HCT116 (cell line): ENCODE results near the gene IRS1. TPM values are rescaled to one million over a fixed set of nuclear protein-coding genes. Genes with fewer than 3 reads are reported as not detected.

Experiments used
- ATAC-seq: fragments of 200-7000 bp; cut with Tn5 transposase; 2 replicates; pipeline ENCODE4 v1.9.1; 2020; ENCODE audit warnings: mild to moderate bottlenecking, moderate library complexity
- BruUV-seq: library from RNA; stranded (reverse); fragments of 400-500 nt; replicated peaks from 2 replicates; lab custom pipeline; 2021; lab: Mats Ljungman, UMichigan
- CTCF ChIA-PET: fragments of 300-600 bp; sonication (Branson Sonifier 250); formaldehyde crosslinking; loops from one replicate; lab custom pipeline; 2021; ENCODE audit warnings: antibody characterized with exemption; lab: Charles Lee
- POLR2A ChIA-PET: fragments of 300-600, 350-600 bp; sonication (Branson Sonifier 250); formaldehyde crosslinking; loops from one replicate; lab custom pipeline; 2021; ENCODE audit warnings: antibody characterized with exemption; lab: Charles Lee
- RAD21 ChIA-PET, 2 experiments: fragments of 300-600 bp; sonication (Branson Sonifier 250); formaldehyde crosslinking; loops; one replicate each; lab custom pipeline; 2023; ENCODE audit warnings: low total read pairs in 2 of 2; ENCODE audit not compliant: uncharacterized antibody in 2 of 2, unreplicated experiment in 2 of 2, low non-redundant PET in 1 of 2; lab: Charles Lee
- DNase-seq: peaks from one replicate; pipeline ENCODE4 v3.0.0-alpha.2; 2010; ENCODE audit warnings: low read depth, low spot score
- H2AFZ ChIP-seq: fragments of 200-600 bp; shearing (Covaris generic), sonication (generic); 2 replicates; pipeline ENCODE4 v1.6.1; 2017; ENCODE audit warnings: low read depth, mixed run types, mixed read lengths, antibody characterized with exemption, low read length; ENCODE audit not compliant: poor library complexity, severe bottlenecking
- H3K27ac ChIP-seq: 2 replicates; pipeline ENCODE4 v1.5.1; 2012; ENCODE audit warnings: low read depth, low read length
- H3K27me3 ChIP-seq: fragments of 200-600 bp; sonication (generic); 2 replicates; pipeline ENCODE4 v1.6.1; 2016; ENCODE audit warnings: mixed run types, low read length, mixed read lengths; ENCODE audit not compliant: insufficient read depth
- H3K36me3 ChIP-seq, 2 experiments: fragments of 200-500 bp in 1 of 2; fragments of 200-600 bp in 1 of 2; sonication (Bioruptor generic) in 1 of 2; sonication (generic) in 1 of 2; 2 replicates each; pipeline versions ENCODE4 v1.5.1 to v1.6.1; 2014 to 2016; ENCODE audit warnings: low read length in 2 of 2, inconsistent platforms in 1 of 2, mixed read lengths in 1 of 2, mixed run types in 1 of 2; ENCODE audit not compliant: insufficient read depth in 2 of 2, control insufficient read depth in 1 of 2
- H3K4me1 ChIP-seq, 2 experiments: fragments of 200-600 bp in 1 of 2; sonication (generic) in 1 of 2; 2 replicates each; pipeline versions ENCODE4 v1.5.1 to v1.6.1; 2012 to 2017; ENCODE audit warnings: low read length in 2 of 2, inconsistent platforms in 1 of 2, mild to moderate bottlenecking in 1 of 2, mixed read lengths in 1 of 2, mixed run types in 1 of 2, moderate library complexity in 1 of 2; ENCODE audit not compliant: insufficient read depth in 2 of 2, control insufficient read depth in 1 of 2
- H3K4me2 ChIP-seq: fragments of 200-600 bp; sonication (generic); 2 replicates; pipeline ENCODE4 v1.6.1; 2017; ENCODE audit warnings: mixed run types, low read length, mixed read lengths
- H3K4me3 ChIP-seq, 2 experiments: fragments of 200-600 bp in 1 of 2; sonication (generic) in 1 of 2; replicated peaks in 1 of 2; 2 replicates each; pipeline ENCODE4 v1.5.1; 2011 to 2016; ENCODE audit warnings: low read length in 2 of 2, control low read depth in 1 of 2, low read depth in 1 of 2, mild to moderate bottlenecking in 1 of 2, mixed read lengths in 1 of 2, mixed run types in 1 of 2
- H3K79me2 ChIP-seq: fragments of 200-600 bp; sonication (generic); 2 replicates; pipeline ENCODE4 v1.6.1; 2017; ENCODE audit warnings: mild to moderate bottlenecking, mixed run types, low read length, moderate library complexity, mixed read lengths; ENCODE audit not compliant: insufficient read depth
- H3K9ac ChIP-seq: fragments of 200-600 bp; sonication (generic); 2 replicates; pipeline ENCODE4 v1.6.1; 2016; ENCODE audit warnings: low read length, mixed read lengths
- H3K9me2 ChIP-seq: fragments of 200-600 bp; sonication (generic), shearing (Covaris generic); 2 replicates; pipeline ENCODE4 v1.6.1; 2017; ENCODE audit warnings: mixed run types, mild to moderate bottlenecking, moderate library complexity; ENCODE audit not compliant: insufficient read depth
- H3K9me3 ChIP-seq, 2 experiments: fragments of 200-500 bp in 1 of 2; fragments of 200-600 bp in 1 of 2; sonication (Bioruptor generic) in 1 of 2; sonication (generic) in 1 of 2; 2 replicates each; pipeline ENCODE4 v1.6.1; 2014 to 2017; ENCODE audit warnings: low read length in 2 of 2, mixed read lengths in 2 of 2, inconsistent platforms in 1 of 2, low read depth in 1 of 2, mild to moderate bottlenecking in 1 of 2, mixed run types in 1 of 2, moderate library complexity in 1 of 2; ENCODE audit not compliant: control insufficient read depth in 1 of 2, insufficient read depth in 1 of 2
- H4K20me1 ChIP-seq: fragments of 200-600 bp; sonication (generic), shearing (Covaris generic); 2 replicates; pipeline ENCODE4 v1.6.1; 2017; ENCODE audit warnings: mixed run types, mild to moderate bottlenecking, moderate library complexity; ENCODE audit not compliant: insufficient read depth
- CBX3 ChIP-seq: IDR thresholded peaks from 2 replicates; pipeline ENCODE4 v1.6.1; 2012; ENCODE audit warnings: low read depth
- ELF1 ChIP-seq: IDR thresholded peaks from 2 replicates; pipeline ENCODE4 v1.6.1; 2012; ENCODE audit warnings: low read depth, borderline replicate concordance
- JUND ChIP-seq: IDR thresholded peaks from 2 replicates; pipeline ENCODE4 v1.6.1; 2012
- RAD21 ChIP-seq: IDR thresholded peaks from 2 replicates; pipeline ENCODE4 v1.6.1; 2012; ENCODE audit warnings: low read depth, mild to moderate bottlenecking
- SP1 ChIP-seq: IDR thresholded peaks from 2 replicates; pipeline ENCODE4 v1.6.1; 2012; ENCODE audit warnings: low read depth
- ZFX ChIP-seq: fragments of 450-650 bp; IDR thresholded peaks from 2 replicates; pipeline ENCODE4 v1.6.1; 2017
- intact Hi-C: fragments of 100-400 bp; cut with micrococcal nuclease; formaldehyde crosslinking; loops from 2 replicates; pipeline ENCODE4 v1.10.0; 2022
- total RNA-seq: library from RNA; stranded (reverse); gene quantifications from one replicate; pipeline ENCODE4 v1.2.1, GENCODE V29; 2021; ENCODE audit not compliant: unreplicated experiment
- TF ChIP-seq, protein P1 (sequence below): IDR thresholded peaks from 2 replicates; pipeline ENCODE4 v1.6.1; 2011; ENCODE audit warnings: mild to moderate bottlenecking, low read length, moderate library complexity; ENCODE audit not compliant: insufficient replicate concordance; ENCODE audit errors: extremely low read depth

IRS1 gene
- total RNA-seq, 1 experiment from 2014 or later: 88.8 TPM

- DNase-seq (no peak), ATAC-seq (no peak)
- ChIA-PET POLR2A (interaction anchor here (1.3 to 2.3 kb wide), 2 partner anchors 9 kb away, joined by 3 to 5 read pairs; no protein-coding TSS in a partner anchor), RAD21 (no interaction called here), CTCF (no interaction called here)
- Histone ChIP-seq H3K79me2 (no peaks in the 10 kb centered on the region), H3K4me2 (no peak overlapping the region), H3K27me3 (no peaks in the 10 kb centered on the region), H3K4me1 (peaks cover 33 to 35% of the 10 kb centered on the region in 2 experiments), H3K9me2 (no peaks in the 10 kb centered on the region), H3K4me3 (no peak overlapping the region), H3K9ac (no peak overlapping the region), H4K20me1 (no peaks in the 10 kb centered on the region), H2AFZ (no peak overlapping the region), H3K9me3 (no peaks in the 10 kb centered on the region), H3K36me3 (no peaks in the 10 kb centered on the region), H3K27ac (no peak overlapping the region)
- TF ChIP-seq CBX3: peak; percentile 72; the same call in 1 of the 2 replicates
- TF ChIP-seq RAD21: no peak
- BruUV-seq: no TSS peak
- intact Hi-C loops: no loop called here
Measured at GRCh38 chr2:226692521-226693126, 107.0 kb downstream of the IRS1 start.

GRCh38 chr2:226691255-226691654 lies 108.4 kb downstream of the IRS1 start:
- ATAC-seq (no peak), DNase-seq (no peak)
- RAD21 ChIA-PET: no interaction called here
- no peak for TF ChIP-seq ZFX
- TF ChIP-seq SP1: peak; percentile 38; the same call in 1 of the 2 replicates
- no peak for TF ChIP-seq JUND
- TF ChIP-seq CBX3: no peak
- TF ChIP-seq, protein P1, sequence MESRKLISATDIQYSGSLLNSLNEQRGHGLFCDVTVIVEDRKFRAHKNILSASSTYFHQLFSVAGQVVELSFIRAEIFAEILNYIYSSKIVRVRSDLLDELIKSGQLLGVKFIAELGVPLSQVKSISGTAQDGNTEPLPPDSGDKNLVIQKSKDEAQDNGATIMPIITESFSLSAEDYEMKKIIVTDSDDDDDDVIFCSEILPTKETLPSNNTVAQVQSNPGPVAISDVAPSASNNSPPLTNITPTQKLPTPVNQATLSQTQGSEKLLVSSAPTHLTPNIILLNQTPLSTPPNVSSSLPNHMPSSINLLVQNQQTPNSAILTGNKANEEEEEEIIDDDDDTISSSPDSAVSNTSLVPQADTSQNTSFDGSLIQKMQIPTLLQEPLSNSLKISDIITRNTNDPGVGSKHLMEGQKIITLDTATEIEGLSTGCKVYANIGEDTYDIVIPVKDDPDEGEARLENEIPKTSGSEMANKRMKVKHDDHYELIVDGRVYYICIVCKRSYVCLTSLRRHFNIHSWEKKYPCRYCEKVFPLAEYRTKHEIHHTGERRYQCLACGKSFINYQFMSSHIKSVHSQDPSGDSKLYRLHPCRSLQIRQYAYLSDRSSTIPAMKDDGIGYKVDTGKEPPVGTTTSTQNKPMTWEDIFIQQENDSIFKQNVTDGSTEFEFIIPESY: no peak
- TF ChIP-seq ELF1: no peak
- H3K27me3 ChIP-seq: no peaks in the 10 kb centered on the region
- no peak overlapping the region for H3K9ac ChIP-seq
- POLR2A ChIA-PET: interaction anchor here (1.1 to 1.3 kb wide), 2 partner anchors 10 to 30 kb away, joined by 3 read pairs; no protein-coding TSS in a partner anchor
- H3K4me2 ChIP-seq: peak overlapping the region; percentile 5; the same call in 1 of the 2 replicates
- CTCF ChIA-PET: no interaction called here
- no peaks in the 10 kb centered on the region for H4K20me1 ChIP-seq
- H3K4me1 ChIP-seq: peaks cover 33 to 35% of the 10 kb centered on the region in 2 experiments
- H3K27ac ChIP-seq: peak overlapping the region; percentile 70
- no peaks in the 10 kb centered on the region for H3K9me3 ChIP-seq
- H3K36me3 ChIP-seq: no peaks in the 10 kb centered on the region
- BruUV-seq: no TSS peak
- no peaks in the 10 kb centered on the region for H3K79me2 ChIP-seq
- peak overlapping the region; percentile 62 for H2AFZ ChIP-seq
- H3K4me3 ChIP-seq: no peak overlapping the region
- intact Hi-C loops: no loop called here
- H3K9me2 ChIP-seq: no peaks in the 10 kb centered on the region
